ENCODE measurements around the gene OR3A3. TPM values are rescaled to one million over a fixed set of nuclear protein-coding genes. Genes with fewer than 3 reads are reported as not detected.
"Not testable (repeated sequence)": the region's sequence is repeated elsewhere in the genome, so short reads cannot be mapped to it uniquely, and the experiment has no call there.

Gene OR3A3
- total and polyA plus RNA-seq, 5 donors: not detected

DNA sequence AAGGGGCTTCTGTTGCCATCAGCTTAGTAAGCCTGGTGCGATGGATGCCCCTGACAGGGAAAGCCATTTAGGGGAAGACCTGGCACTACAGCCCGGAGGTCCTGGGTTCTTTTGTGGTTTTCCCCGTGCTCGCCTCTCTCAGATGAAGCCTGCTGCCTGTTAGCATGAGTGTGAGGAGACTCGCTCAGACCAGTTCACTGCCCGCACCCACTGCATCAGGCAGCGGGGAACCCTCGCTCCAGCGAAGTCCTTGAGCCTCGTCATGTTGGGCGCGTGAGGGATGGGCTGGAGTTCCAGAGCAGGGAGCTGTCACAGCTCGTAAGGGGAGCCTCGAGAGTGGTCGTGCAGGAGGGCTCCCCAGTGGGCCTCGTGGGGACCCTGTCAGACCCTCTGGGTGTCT lies 1.0 kb downstream of the OR3A3 start:
- H3K27me3 ChIP-seq (ENCODE audit: control insufficient read depth, insufficient read depth); intact Hi-C loops (cut with DNase I); H3K4me3 ChIP-seq (ENCODE audit: low read length); H3K4me1 ChIP-seq (ENCODE audit: control insufficient read depth, insufficient read depth, low read length); DNase-seq; H3K9me3 ChIP-seq (ENCODE audit: control insufficient read depth, low read length); ATAC-seq; H3K27ac ChIP-seq (ENCODE audit: low read length): not testable (repeated sequence)
- 78% methylated on average over 5 of the region's 16 CpGs for WGBS

DNA sequence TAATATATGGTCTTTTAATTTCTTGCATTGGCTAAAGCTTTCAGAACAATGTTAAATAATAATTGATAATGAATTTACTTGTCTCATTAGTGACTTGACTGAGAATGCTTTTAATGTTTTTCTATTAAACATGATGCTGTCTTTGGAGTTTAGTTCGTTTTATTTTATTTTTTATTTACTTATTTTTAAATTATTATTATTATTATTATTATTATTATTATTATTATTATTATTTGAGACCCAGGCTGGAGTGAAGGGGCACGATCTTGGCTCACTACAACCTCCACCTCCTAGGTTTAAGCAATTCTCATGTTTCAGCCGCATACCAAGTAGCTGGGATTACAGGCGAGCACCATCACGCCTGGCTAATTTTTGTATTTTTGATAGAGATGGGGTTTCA lies 4.4 kb downstream of the OR3A3 start:
- H3K4me3 ChIP-seq (ENCODE audit: low read length): no peak overlapping the region
- no peak for ATAC-seq
- intact Hi-C loops (cut with DNase I): no loop called here
- H3K27me3 ChIP-seq (ENCODE audit: control insufficient read depth, insufficient read depth): no peaks in the 10 kb centered on the region
- no peaks in the 10 kb centered on the region for H3K9me3 ChIP-seq (ENCODE audit: control insufficient read depth, low read length)
- H3K4me1 ChIP-seq (ENCODE audit: control insufficient read depth, insufficient read depth, low read length): no peaks in the 10 kb centered on the region
- WGBS: 77% methylated on average over 5 of the region's 5 CpGs
- DNase-seq: no peak
- no peak overlapping the region for H3K27ac ChIP-seq (ENCODE audit: low read length)

DNA sequence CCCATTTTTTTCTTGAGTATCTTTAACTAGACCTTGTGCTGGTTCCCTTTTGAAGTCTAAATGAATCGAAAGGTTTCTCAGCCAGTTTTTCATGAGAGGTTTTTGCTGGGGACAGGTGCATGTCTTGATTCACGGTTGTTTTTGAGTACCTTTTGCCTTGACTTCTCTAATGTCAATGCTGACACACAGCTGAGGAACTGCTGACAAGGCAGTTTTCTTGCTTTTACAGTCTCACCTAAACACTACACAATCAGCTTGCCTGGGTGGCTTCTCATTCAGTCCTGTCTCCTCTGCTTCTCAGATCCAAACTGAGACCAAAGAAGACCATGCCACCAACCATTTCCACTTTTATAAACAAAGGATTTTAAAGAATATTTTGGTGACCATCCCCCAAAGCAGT lies 7.1 kb downstream of the OR3A3 start:
- H3K4me1 ChIP-seq (ENCODE audit: control insufficient read depth, insufficient read depth, low read length): no peaks in the 10 kb centered on the region
- no peaks in the 10 kb centered on the region for H3K27me3 ChIP-seq (ENCODE audit: control insufficient read depth, insufficient read depth)
- intact Hi-C loops (cut with DNase I): no loop called here
- 61% methylated on average over 2 of the region's 2 CpGs for WGBS
- DNase-seq: no peak
- H3K4me3 ChIP-seq (ENCODE audit: low read length): no peak overlapping the region
- no peaks in the 10 kb centered on the region for H3K9me3 ChIP-seq (ENCODE audit: control insufficient read depth, low read length)
- ATAC-seq: no peak
- H3K27ac ChIP-seq (ENCODE audit: low read length): no peak overlapping the region

GRCh38 chr17:3433215-3433614 lies 22.0 kb downstream of the OR3A3 start:
- H3K4me3 ChIP-seq (ENCODE audit: low read length); H3K27ac ChIP-seq (ENCODE audit: low read length); H3K27me3 ChIP-seq (ENCODE audit: control insufficient read depth, insufficient read depth); H3K9me3 ChIP-seq (ENCODE audit: control insufficient read depth, low read length); intact Hi-C loops (cut with DNase I); ATAC-seq; H3K4me1 ChIP-seq (ENCODE audit: control insufficient read depth, insufficient read depth, low read length): not testable (repeated sequence)
- 27% methylated on average over 7 of the region's 7 CpGs for WGBS
- DNase-seq: peak in 1 of 3 donors; percentile 44

DNA sequence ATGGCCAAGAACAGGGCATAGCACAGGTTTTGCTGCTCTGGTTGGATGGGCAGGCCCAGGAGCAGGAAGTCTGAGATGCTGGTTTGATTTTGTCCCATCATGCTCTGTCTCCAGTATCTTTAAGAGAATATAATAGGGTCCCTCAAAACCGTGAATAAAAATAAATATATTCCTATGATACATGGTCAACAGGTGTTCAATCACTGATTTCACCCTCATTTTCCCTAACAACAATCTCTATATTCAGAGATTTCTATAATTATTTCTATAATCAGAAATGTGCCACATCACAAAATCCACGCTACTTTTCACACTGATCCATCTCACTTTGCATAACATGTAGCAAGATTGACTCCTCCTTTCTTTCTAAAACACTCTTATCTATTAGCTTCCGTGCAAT lies 22.6 kb downstream of the OR3A3 start, which contains the start of gene OR1E2:
Gene OR1E2, minus strand, starts transcription at position 101 of the 400 bp plus-strand sequence. Its CDS starts 0 bp downstream, at position 101.
- no peak within 1 kb of the TSS for H3K27ac ChIP-seq (ENCODE audit: low read length)
- intact Hi-C loops (cut with DNase I): no loop called here
- H3K9me3 ChIP-seq (ENCODE audit: control insufficient read depth, low read length): no peaks in the 10 kb centered on the region
- no peak within 1 kb of the TSS for H3K4me3 ChIP-seq (ENCODE audit: low read length)
- DNase-seq: no peak
- ATAC-seq: no peak
- no peaks in the 10 kb centered on the region for H3K27me3 ChIP-seq (ENCODE audit: control insufficient read depth, insufficient read depth)
- 59% methylated on average over 3 of the region's 3 CpGs for WGBS
- H3K4me1 ChIP-seq (ENCODE audit: control insufficient read depth, insufficient read depth, low read length): no peaks in the 10 kb centered on the region

DNA sequence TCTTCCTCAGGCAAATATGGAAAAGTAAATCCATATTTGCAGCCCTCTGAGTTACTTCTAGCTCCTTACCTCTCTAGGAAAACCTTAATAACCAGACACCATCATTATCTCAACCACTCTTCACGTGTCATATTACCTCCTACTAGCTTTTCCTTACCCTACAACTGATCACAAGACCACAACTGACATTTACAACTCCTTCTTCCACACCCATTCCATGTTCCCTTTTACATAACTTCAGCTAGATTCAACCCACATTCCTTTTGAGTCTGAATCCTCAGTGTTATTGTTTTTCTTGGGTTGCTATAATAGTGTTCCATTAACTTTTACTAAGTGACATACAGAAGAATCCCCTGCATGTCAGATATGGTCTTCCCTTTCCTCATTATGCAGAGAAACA lies 27.2 kb downstream of the OR3A3 start:
- intact Hi-C loops (cut with DNase I): no loop called here
- WGBS: 48% methylated on average over 1 of the region's 1 CpG
- no peak overlapping the region for H3K4me3 ChIP-seq (ENCODE audit: low read length)
- DNase-seq (no peak), ATAC-seq (no peak)
- no peak overlapping the region for H3K27ac ChIP-seq (ENCODE audit: low read length)
- no peaks in the 10 kb centered on the region for H3K4me1 ChIP-seq (ENCODE audit: control insufficient read depth, insufficient read depth, low read length)
- H3K9me3 ChIP-seq (ENCODE audit: control insufficient read depth, low read length): no peaks in the 10 kb centered on the region
- H3K27me3 ChIP-seq (ENCODE audit: control insufficient read depth, insufficient read depth): no peaks in the 10 kb centered on the region

- Histone ChIP-seq H3K27ac (ENCODE audit: low read length) (no peak overlapping the region), H3K4me3 (ENCODE audit: low read length) (no peak overlapping the region), H3K9me3 (ENCODE audit: control insufficient read depth, low read length) (no peaks in the 10 kb centered on the region), H3K4me1 (ENCODE audit: control insufficient read depth, insufficient read depth, low read length) (no peaks in the 10 kb centered on the region), H3K27me3 (ENCODE audit: control insufficient read depth, insufficient read depth) (no peaks in the 10 kb centered on the region)
- intact Hi-C loops (cut with DNase I): no loop called here
- no peak for ATAC-seq
- DNase-seq: no peak
- 55% methylated on average over 2 of the region's 2 CpGs for WGBS
Observed at GRCh38 chr17:3440451-3440850, 29.3 kb downstream of the OR3A3 start.

DNA sequence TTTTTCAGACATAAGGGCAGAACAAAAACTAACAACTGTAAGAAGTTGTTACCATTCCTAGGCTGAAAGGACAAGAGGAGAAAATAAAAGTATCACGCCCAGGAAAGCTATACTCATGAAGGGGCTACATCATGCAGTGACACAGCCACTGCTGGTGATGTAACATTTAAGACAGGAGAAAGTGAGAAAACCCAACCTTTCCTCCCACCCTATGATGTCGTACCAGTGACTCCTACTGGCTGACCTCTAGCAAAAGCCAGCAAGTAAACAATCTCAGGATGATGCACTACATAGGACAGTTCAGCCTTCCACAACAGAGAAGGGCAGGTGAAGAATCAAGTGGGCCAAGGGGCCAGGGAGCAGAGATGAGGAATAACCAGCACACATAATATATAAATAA lies 36.5 kb downstream of the OR3A3 start:
- no peak for DNase-seq
- Histone ChIP-seq H3K9me3 (ENCODE audit: control insufficient read depth, low read length) (no peaks in the 10 kb centered on the region), H3K27me3 (ENCODE audit: control insufficient read depth, insufficient read depth) (no peaks in the 10 kb centered on the region), H3K4me1 (ENCODE audit: control insufficient read depth, insufficient read depth, low read length) (no peaks in the 10 kb centered on the region), H3K4me3 (ENCODE audit: low read length) (no peak overlapping the region), H3K27ac (ENCODE audit: low read length) (no peak overlapping the region)
- 57% methylated on average over 2 of the region's 2 CpGs for WGBS
- intact Hi-C loops (cut with DNase I): no loop called here
- no peak for ATAC-seq

DNA sequence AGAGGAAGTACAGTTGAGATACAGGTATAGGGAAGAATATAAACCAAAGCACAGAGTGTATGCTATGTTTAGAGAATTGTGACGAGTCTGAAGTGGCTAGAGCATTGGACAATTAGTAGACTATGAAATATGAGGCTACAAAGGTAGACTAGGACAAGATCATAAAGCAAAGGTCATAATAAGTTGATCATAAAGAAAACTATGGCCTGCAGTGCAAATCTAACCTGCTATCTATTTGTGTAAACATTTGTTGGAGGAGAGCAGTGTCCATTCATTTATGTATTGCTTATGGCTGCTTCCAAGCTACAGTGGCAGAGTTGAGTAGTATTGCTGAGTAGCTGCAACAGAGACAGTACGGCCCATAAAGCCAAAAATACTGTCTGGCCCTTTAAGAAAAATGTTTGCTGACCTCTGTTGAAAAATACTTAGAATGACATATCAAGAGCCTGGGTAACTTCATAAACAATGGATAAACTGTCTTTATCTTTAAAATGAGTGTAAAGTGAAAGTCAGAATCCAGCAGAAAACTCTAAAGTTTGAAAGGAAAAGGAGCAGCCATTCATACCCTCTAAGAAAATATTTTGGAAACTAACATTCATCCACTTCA lies 37.0 kb downstream of the OR3A3 start:
- DNase-seq (no peak), ATAC-seq (no peak)
- no peaks in the 10 kb centered on the region for H3K27me3 ChIP-seq (ENCODE audit: control insufficient read depth, insufficient read depth)
- H3K4me3 ChIP-seq (ENCODE audit: low read length): no peak overlapping the region
- WGBS: 52% methylated on average over 2 of the region's 2 CpGs
- no peaks in the 10 kb centered on the region for H3K4me1 ChIP-seq (ENCODE audit: control insufficient read depth, insufficient read depth, low read length)
- H3K9me3 ChIP-seq (ENCODE audit: control insufficient read depth, low read length): no peaks in the 10 kb centered on the region
- no peak overlapping the region for H3K27ac ChIP-seq (ENCODE audit: low read length)
- intact Hi-C loops (cut with DNase I): no loop called here

DNA sequence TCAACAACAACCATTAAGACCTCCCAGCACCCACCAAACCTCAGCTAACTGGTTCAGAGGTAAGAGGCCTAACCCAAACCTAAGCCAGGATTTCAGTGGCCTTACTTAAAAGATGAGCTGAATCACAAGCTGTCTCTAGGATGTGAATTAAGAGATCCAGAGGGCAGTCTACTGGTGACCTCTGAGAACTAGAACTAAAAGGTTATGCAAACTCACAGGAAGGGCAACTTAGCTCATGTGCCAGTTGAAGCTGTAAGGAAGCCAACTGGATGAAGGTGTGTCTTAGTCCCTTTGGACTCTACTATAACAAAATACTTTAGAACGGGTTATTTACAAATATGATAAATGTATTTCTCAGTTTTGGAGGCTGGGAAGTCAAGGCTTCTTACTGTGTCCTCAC lies 55.2 kb downstream of the OR3A3 start:
- H3K4me1 ChIP-seq (ENCODE audit: control insufficient read depth, insufficient read depth, low read length); H3K4me3 ChIP-seq (ENCODE audit: low read length); H3K27me3 ChIP-seq (ENCODE audit: control insufficient read depth, insufficient read depth); intact Hi-C loops (cut with DNase I); ATAC-seq; H3K27ac ChIP-seq (ENCODE audit: low read length); DNase-seq; H3K9me3 ChIP-seq (ENCODE audit: control insufficient read depth, low read length): not testable (repeated sequence)
- 78% methylated on average over 1 of the region's 1 CpG for WGBS

- H3K27ac ChIP-seq (ENCODE audit: low read length): no peak overlapping the region
- ATAC-seq: no peak
- no peaks in the 10 kb centered on the region for H3K4me1 ChIP-seq (ENCODE audit: control insufficient read depth, insufficient read depth, low read length)
- intact Hi-C loops (cut with DNase I): no loop called here
- no peak for DNase-seq
- H3K4me3 ChIP-seq (ENCODE audit: low read length): no peak overlapping the region
- 63% methylated on average over 5 of the region's 5 CpGs for WGBS
- H3K9me3 ChIP-seq (ENCODE audit: control insufficient read depth, low read length): no peaks in the 10 kb centered on the region
- H3K27me3 ChIP-seq (ENCODE audit: control insufficient read depth, insufficient read depth): no peaks in the 10 kb centered on the region
Observed at GRCh38 chr17:3469529-3469928, 58.4 kb downstream of the OR3A3 start.

GRCh38 chr17:3471599-3471998 lies 60.4 kb downstream of the OR3A3 start, which contains the start of gene SPATA22:
SPATA22 (minus strand) TSS chr17:3471819; CDS start chr17:3469325, 2,494 bp downstream.
- DNase-seq: peak in 1 of 3 donors; percentile 24
- 95% methylated on average over 38 of the region's 38 CpGs for WGBS
- H3K4me1 ChIP-seq (ENCODE audit: control insufficient read depth, insufficient read depth, low read length): no peaks in the 10 kb centered on the region
- intact Hi-C loops (cut with DNase I): no loop called here
- no peak within 1 kb of the TSS for H3K27ac ChIP-seq (ENCODE audit: low read length)
- no peaks in the 10 kb centered on the region for H3K9me3 ChIP-seq (ENCODE audit: control insufficient read depth, low read length)
- ATAC-seq: no peak
- no peaks in the 10 kb centered on the region for H3K27me3 ChIP-seq (ENCODE audit: control insufficient read depth, insufficient read depth)
- no peak within 1 kb of the TSS for H3K4me3 ChIP-seq (ENCODE audit: low read length)

Measured in right cardiac atrium (tissue), 5 donors.